HTR-8/SVneo (cell line): ENCODE data around the gene NACC2.
A peak's percentile ranks its signal among the peaks of the same experiment; 100 is the strongest.
"Not testable (repeated sequence)": the region's sequence is repeated elsewhere in the genome, so short reads cannot be mapped to it uniquely, and the experiment has no call there.

Source experiments
- DNase-seq: peaks from one replicate; pipeline ENCODE4 v3.0.0; 2011; ENCODE audit warnings: low spot score, mixed read lengths; ENCODE audit not compliant: insufficient read length
- FAIRE-seq: peaks from 2 replicates; lab custom pipeline; 2011; peaks lifted over from hg19 to GRCh38; lab: Jason Lieb, UNC

NACC2 gene

DNA sequence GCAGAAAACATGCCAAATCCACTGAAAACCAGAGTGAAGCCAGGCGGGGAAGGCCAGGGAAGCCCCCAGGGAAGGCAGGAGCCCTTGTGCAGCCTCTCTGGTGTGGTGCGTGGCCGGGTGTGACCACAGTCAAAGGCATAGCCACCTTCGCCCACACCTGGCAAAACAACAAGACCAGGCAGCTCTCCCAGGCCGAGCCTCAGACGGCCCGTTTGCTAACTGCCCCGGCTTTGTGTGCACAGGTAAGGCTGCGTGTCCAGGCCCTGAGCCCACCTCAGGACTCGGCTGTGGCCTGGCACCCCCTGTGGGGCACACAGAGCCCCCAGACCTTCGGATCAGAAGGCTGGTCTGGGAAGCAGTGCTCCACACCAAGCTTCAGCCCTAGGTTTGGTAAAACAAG, 17.5 kb upstream of the NACC2 start:
- FAIRE-seq: no peak
- DNase-seq: no peak

DNA sequence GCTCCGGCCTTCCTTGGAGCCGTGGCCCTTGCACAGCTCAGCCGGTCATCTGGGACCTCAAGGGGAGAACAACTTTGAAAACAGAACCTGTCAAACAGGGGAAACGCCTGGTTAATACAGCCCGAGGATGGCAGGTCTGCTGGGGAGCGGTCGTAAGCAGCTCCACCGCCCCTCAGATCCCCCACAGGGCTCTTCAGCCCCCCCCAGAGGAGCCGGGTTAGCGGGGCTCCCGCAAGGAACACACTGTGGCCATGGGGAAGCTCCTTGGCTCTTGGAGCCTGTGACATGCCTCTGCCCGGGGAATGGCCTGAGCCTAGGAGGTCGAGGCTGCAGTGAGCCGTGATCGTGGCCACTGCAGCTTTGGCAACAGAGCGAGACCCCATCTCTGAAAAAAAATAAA, 16.8 kb upstream of the NACC2 start:
- FAIRE-seq: no peak
- DNase-seq: no peak

DNA sequence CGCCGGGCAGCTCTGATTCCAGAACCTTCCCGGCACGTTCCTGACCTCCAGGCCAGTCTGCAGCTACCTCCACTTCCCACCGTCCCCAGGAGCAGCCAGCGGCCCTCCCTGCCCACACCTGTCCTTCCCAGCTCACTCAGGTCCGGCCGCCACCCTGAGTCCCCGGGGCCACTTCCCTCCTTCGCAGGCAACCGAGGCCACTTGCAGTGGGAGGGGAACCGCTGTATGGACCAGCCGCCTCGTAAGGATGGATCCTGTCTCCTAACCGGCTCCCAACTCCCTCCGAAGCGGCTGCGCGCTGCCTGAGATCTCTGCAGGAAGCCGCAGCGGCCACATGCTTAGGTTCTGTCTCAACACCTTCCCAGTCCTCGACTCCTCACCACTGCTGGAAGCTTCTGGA, 16.1 kb upstream of the NACC2 start:
- FAIRE-seq (no peak), DNase-seq (no peak)

DNA sequence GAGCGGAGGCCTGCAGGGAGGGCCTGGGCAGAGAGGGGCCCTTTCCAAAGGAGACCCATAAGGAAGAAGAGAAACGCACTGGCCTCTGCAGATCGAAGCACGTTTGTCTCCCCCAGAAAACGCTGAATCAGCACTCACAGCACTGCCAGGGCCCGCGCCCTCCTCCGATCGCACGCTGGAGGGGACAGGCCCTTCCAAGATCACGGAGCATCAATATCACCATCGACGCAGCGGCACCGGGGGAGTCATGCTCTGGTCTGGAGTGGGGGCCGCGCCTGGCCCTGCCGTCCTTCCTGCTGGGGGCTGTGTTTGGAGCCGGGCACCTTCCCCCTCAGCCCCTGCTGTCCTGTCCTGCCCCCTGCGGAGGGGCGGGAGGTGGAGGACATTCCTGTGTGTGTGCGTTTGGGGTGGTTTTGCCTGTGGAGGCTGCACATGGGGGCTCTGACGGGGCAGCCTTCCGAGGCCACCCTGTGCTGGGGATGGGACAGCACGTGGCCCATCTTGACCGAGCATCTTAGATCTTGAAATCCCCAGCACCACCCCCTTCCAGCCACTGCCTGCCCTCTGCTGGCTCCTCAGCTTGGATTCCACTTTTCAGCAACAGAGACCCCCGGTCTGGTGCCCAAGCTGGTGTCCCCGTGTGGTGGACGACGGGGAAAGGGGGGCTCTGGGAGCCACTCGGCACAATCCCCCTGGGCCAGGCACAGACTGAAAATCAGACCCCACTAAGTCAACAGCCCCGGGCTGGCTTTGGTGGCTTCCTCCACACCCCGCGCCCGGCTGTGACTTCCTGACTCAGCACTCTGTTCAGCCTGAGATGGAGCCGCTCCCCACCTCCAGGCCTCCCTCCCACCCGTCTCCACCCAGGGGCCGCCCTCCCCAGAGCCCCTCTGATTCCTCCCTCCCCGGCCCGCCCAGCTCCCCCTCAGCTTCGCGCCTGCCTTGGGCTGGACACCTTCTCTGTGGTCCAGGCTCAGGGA, 15.3 kb upstream of the NACC2 start:
- no peak for FAIRE-seq
- DNase-seq: no peak

DNA sequence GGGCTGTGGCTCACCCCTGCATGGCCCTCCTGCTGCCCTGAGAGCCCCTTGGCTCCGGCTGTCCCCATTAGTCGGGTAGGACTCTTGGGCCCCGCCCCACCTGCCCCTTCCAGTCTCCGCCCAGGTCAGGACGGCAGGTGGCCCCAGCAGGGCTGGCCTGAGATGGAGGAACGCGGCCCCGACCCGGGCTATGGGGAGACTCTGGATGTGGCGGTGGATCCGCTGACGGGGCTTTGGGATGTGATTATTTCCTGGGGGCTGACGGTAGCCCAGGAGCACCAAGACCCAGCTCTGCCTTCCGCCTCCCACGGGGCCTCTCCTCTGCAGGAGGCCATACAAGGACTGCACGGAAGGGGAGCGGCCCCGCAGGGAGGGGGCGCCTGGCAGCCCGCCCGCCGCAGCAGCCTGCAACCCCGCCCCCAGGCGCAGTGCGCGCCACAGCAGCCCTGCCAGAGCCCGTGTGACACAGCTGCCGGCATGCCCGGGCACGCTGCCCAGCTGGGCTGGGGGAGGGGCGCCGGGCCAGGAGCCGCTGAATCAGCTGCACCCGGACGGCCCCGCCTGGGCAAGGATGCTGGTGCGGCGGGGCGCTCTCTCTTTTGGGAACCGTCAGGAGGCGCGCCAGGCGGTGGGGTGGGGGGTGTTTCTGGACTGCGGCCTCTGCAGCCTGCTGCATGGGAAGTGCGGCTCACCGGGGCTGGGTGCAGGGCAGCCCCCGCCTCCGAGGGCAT, 14.4 kb upstream of the NACC2 start:
- FAIRE-seq: peak; percentile 90
- peak; percentile 85 for DNase-seq

DNA sequence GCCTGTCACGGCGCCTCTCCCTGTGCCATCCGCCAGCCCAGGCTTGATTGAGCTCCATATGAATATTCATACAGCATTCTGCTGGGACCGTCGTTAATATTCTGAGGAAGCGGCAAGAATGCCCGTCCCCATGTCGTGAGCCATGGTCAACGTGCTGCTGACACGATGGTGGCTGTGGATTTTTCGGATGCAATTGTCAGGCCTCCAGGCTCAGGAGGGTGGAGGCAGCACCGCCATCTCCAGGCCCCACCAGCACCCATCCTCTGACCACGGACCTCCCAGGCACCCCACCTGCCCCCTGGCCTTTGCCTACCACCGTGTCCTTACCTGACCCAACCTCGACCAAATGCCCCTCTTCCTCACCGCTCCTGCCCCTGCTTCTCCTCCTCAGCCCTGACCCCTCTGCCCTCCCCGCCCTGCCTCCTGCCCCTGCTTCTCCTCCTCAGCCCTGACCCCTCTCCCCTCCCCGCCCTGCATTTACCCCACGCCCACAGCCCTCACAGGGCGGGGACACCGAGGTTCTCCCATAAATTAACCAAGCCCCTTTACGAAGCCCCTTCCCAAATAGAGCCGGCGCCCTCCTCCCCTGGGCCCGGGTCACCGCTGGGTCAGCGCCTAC, 13.7 kb upstream of the NACC2 start:
- no peak for FAIRE-seq
- no peak for DNase-seq

DNA sequence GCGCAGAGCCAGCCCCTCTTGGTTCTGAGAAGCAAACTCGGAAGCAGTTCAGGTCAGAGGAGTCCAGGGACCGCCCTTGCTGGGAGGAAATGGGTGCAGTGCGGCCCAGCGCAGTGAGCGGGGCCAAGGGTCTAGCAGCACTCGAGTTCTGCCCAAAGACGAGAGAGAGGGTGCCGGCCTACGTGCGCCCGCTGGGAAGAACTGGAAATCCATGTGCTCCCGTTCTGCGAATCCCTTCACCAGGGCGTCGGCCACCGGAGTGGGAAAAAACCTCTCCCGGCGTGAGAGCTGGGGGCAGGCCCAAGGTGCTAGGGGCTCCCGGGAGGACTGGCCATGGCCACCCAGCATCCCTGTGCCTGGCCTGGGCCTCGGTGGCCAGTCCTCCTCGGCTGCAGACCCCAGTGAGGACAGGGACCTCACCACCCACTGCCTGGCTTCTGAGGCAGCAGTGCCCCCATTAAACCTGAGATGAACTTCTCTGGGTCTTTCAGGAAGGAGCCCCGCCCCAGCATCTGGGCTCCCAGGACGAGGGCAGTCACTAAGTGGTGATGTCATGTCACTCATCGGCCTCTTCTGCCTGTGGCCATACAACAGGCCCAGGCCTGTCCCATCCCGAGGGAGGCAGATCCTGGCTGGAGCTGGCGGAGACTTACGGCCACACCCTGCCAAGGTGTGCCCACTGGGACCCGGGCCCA, 13.0 kb upstream of the NACC2 start:
- no peak for FAIRE-seq
- DNase-seq: no peak

DNA sequence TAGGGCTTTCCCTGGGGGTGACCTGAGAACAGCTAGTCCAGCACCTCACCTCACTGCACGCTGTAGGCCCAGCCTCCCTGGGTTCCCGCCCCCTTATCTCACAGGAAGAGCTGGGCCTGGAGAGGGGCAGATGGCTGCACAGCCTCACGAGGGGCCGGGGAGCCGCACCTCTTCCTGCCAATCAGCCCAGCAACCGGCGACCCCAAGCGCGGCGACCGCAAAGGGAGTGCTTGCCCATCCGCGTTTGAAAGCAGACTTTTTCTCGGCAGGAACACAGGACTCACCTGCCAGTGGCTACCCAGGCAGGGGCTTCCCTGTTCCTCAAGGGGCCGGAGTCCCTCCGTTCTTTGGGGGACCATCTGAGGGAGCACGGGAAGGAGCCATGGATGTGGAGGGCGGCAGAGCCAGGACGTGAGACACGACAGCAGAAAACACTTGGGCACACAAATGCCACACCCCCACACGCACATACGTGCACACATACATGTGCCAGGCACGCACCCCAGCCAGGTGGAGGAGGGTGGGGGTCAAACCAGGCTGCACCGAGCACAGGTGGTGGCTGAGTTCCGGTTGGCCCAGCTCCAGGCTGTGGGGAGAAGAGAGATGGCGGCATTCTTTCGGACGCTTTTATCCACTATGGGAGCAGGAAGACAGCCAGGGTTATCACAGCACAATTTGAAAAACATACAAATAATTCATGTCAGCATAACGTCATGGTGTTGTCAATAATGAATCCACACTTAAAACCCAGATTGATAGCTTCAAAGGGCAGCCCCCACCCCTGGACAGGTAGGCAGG, 12.3 kb upstream of the NACC2 start:
- DNase-seq: no peak
- no peak for FAIRE-seq

DNA sequence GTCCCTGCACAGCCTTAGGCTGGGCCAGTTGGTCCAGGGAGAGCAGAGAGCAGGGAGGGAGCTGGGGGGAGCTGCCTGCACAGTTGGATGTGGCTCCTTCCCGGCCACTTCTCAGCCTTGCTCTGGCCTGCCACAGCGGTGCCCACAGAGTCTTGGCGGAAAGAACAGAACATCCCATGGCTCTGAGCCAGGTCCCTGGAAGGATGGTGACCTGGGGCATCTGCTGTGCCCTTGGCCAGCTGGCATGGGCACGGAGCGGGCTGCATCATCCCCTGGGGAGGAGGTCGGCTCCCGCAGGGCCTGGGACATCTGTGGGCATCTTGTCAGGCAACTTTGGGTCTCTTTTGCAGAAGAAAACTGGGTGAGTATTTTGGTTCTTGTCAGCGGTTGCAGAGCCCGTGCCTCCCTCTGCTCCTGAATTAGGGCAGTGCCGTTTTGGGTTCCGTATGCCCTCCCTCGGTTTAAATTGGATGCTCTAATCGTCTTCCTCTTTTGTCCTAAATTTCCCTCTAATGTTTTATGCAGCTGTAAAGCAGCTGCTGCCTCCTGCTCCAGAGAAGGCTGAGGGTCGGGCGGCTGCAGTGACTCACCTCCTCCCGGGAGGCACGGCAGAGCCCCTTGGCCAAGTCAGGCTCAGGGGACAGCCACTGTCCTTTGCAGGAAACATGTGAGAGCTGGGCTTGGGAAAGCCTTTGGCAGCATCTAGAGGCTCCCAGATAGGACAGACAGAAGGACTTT, 10.5 kb upstream of the NACC2 start:
- DNase-seq: no peak
- no peak for FAIRE-seq

DNA sequence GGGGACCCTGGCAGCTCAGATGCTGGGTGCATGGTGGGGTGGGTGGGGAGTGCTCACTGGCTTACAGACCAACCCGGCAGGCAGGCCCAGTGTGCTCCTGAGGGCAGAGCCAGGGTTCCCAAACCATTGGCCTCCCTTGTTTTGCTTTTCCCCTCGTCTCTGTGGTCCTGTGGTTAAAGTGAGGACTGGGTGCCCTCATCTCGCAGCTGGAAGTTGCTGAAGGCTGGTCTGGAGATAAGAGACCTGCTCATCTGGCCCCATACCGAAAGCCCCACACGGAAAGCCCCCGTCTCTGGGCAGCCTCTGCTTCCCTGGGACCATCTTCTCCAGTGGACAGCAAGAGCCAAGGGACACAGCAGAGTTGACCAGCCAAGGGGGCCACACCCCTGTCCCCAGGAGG, 9.8 kb upstream of the NACC2 start:
- no peak for FAIRE-seq
- no peak for DNase-seq

DNA sequence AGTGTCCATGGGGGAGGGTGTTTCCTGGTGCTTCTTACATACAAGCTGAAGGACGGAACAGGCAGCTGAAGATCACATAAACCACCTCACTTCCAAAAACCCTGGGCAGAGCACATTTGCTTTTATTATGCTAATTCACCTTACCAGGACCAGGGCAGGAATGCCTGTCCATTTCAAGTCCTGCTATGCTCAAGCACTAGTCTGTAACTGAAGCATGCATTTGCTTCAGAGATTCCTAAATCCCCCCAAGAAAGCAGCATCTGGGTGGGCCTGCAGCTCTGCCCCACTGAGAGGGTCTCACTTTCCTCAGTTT, 9.4 kb upstream of the NACC2 start:
- no peak for FAIRE-seq

DNA sequence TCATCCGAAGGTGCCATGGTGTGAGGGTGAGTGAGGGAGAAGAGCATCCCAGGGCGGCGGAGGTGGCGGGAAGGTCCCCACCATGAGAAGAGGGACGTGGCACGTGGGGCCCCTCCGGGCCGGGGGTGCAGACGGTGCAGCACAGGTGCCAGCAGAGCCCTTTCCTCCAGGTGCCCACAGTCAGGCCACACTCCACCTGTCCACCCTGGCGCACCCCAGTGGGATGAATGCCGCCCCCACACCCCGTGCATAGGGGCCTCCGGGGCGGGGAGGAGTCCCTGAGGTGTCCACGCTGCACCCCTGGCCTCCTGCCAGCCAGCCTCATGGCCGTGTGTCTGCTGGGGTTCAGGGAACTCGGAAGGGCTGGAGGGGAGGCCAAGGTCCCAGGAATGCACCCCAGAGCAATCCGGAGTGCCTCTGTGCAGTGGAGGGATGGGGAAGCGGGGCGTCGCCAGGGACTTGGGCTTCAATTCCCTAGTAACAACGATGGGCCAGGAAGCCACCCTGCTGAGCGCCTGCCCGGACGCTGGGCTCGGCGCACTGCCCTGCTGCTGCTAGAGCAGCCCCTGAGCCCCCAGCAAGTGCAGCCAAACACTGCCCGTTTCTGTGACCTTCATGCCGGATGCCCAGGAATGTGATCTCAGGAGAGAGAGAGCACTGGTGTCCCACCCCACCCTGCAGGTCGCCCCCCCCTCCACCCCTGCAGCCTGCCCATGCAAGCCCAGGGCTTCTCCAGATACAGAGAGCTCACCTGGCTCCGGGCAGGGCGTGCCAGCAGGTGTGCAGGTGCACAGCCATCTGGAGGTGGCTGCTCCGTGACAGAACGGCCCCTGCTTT, 8.8 kb upstream of the NACC2 start:
- DNase-seq (no peak), FAIRE-seq (no peak)

More for the DNA sequence above, 9.4 kb upstream of the NACC2 start:
- DNase-seq: no peak

DNA sequence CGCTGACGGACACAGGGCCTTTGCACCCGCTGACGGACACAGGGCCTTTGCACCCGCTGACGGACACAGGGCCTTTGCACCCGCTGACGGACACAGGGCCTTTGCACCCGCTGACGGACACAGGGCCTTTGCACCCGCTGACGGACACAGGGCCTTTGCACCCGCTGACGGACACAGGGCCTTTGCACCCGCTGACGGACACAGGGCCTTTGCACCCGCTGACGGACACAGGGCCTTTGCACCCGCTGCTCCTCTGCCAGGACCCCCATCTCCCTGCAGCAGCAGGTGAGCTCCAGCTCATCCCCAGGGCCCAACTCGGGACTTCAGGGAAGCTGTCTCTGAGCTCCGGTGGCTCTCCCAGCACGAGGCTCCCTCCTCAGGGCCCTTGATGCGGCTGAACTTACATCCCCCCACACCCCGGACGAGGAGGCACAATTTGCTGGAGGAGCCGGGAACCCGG, 6.6 kb upstream of the NACC2 start:
- DNase-seq, FAIRE-seq: not testable (repeated sequence)

DNA sequence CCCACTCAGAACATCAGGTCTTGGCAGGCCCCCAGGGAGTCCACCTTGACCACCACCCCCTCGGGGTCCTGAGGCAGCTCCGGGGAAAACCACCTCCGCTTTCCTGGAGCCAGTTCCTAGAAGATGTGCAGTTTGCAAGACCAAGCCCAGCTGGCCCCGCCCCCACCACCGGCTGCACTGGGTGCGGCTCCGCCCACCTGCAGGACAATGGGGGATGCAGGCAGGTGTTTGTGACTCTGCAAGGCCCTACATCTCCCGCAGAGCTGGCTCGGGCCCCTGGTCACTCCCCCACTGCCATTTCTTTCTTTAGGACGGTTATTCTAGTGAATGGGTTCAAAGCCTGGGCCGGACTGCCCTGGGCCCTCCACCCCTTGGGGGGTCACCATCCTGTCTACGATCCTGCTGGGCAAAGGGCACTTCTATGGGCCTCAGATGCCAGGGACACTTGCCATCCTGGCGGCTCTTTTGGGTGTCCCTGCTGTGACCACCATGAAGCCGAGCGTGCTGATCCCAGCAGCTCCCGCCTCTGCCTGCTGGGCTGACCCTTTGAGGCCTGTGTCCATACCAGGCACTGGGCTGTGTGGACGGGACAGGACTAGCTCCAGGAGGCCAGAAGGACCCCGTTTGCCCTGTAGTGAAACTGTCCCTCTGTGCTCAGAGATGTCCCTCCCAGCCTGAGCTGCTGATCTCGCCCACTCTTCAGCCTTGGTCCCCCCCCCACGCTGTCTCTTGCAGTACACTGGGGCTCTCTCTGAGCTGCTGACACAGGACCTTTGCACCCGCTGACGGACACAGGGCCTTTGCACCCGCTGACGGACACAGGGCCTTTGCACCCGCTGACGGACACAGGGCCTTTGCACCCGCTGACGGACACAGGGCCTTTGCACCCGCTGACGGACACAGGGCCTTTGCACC, 5.9 kb upstream of the NACC2 start:
- DNase-seq (no peak), FAIRE-seq (no peak)

DNA sequence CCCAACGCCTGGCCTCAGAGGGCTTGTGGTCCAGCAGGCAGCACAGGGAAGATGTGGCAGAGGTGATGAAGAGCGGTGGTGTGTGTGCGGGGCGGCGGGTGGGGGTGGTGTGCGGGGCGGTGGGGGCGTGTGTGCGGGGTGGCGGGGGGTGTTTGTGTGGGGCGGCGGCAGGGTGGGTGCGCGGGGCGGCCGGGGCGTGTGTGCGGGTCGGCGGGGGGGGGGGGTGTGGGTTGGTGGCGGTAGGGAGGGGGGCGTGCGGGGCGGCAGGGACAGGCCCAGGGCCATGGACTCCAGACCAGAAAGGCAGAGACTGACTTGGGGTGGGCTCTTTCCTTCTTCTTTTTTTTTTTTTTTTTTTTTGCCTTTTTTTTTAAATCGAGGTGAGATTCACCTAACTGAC, 4.5 kb upstream of the NACC2 start:
- DNase-seq: no peak
- FAIRE-seq: no peak

DNA sequence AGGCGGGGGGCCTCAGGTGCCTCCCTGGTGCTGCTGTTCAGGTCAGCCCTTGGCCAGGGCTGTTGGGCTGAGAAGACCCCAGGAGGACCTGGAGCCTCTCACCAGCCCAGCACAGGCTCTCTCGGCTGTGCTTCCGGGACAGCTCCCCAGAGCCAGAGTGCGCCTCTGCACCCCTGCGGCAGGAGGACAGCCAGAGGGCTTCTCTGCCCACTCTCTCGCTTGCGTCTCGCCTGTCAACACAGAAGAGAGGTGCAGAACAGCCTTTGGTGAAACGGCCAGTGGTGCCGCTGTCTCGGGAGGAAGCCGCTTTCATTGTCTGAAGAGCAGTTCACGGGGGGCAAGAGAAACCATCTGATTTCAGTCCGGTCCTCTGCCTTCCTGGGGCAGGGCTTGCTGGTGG, 3.8 kb upstream of the NACC2 start:
- FAIRE-seq (no peak), DNase-seq (no peak)

DNA sequence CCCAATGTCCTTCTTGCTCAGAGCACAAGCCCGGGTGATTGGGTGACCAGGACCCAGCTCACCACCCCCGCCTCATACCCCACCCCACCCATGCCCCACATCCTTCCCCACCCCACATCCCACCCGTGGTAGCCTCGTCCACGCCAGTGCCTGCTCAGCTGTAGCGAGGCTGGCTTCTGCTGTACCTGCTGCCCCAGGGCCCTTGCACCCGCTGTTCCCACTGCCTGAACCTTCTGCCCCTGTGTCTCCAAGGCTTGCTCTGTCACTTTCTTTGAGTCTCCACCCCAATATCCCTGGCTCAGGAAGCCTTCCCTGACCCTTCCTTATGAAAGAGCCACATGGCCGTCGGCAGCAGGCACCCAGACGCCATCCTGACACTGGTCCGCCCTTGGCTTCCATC, 3.1 kb upstream of the NACC2 start:
- no peak for DNase-seq
- no peak for FAIRE-seq
